T-helper 1 cell (primary cell): ENCODE data around the gene EPB41.
"Not testable (repeated sequence)": the region's sequence is repeated elsewhere in the genome, so short reads cannot be mapped to it uniquely, and the experiment has no call there.

Source experiments
- DNase-seq, 5 donors: peaks; one replicate each; pipeline ENCODE4 v3.0.0-alpha.2; 2012 to 2020

Gene EPB41

DNA sequence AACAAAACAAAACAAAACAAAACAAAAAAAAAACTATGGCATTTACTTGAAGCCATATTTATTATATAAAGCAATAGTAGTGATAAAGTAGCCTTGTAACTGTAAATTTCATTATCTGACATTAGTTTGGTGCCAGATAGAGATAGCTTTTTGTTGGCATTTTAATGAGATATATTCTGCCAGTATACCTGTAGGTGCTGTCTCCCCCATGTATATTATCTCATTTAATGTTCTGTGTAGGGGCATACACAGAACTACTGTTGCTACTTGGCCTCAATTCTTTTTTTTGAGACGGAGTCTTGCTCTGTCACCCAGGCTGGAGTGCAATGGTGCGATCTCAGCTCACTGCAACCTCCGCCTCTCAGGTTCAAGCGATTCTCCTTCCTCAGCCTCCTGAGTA, 141.9 kb downstream of the EPB41 start:
- DNase-seq: no peak

- DNase-seq: no peak
Observed at GRCh38 chr1:29057700-29058099, 143.3 kb downstream of the EPB41 start.

GRCh38 chr1:29062157-29062942, 148.0 kb downstream of the EPB41 start:
- no peak for DNase-seq

GRCh38 chr1:29064064-29064463, 149.7 kb downstream of the EPB41 start:
- no peak for DNase-seq

GRCh38 chr1:29077155-29077554, 162.8 kb downstream of the EPB41 start:
- DNase-seq: no peak

DNA sequence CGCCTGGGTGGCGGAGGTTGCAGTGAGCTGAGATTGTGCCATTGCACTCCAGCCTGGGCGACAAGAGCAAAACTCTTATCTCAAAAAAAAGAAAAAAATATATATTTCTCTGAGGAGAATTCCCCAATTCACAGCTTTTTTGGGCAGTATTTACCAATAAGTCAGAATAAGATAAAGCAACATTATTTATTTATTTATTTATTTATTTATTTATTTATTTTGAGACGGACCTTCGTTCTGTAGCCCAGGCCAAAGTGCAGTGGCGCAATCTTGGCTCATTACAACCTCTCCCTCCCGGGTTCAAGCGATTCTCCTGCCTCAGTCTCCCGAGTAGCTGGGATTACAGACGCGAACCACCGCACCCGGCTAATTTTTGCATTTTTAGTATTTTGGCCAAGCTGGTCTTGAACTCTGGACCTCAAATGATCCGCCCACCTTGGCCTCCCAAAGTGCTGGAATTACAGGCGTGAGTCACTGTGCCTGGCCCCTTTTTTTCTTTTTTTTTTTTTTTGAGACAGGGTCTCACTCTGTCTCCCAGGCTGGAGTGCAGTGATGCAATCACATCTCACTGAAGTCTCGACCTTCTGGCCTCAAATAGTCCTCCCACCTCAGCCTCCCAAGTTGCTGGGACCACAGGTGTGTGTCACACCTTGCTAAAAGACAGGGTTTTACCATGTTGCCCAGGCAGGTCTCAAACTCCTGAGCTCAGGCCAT, 165.7 kb downstream of the EPB41 start:
- not testable (repeated sequence) for DNase-seq

- no peak for DNase-seq
Observed at GRCh38 chr1:29081201-29081600, 166.8 kb downstream of the EPB41 start.

GRCh38 chr1:29082519-29082918, 168.2 kb downstream of the EPB41 start:
- DNase-seq: no peak

DNA sequence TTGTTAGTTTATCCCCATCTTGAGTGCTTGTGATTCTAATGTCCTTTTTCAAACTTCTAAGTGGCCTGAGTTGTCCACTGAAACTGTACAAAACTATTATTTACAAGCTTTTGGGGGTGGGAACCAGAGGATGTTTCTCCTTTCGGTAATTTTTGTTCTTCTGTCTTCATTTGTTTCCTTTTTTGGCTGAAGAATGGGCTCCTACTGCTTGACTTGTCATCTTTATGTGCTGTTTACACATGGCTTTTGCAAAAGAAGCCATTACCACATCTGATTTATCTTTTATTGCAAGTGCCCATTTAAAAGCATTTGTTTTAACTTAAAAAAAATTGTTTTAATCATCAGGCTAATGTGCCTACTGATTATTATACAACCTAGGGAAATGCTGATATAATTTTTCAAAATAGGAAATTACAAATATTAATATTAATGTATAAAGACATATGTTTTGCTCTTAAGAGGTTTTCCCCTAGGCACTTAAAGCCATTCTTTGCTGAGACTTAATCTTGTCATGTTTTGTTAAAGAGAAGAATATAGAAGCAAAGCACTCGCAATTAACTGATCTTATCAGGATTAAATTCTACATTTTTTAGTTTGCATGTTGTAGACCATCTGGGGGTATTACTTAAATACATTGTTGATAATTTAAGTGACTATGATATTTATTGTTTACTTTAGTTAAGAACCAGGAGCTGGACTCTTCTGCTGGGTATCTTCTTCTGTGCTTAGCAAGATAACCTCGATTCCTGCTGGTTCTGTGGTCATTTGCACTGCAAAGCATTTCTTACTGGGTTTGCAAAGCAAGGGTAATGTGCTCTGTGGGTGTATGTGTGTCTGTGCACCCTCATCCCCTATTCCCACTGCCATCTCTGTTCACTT, 169.2 kb downstream of the EPB41 start:
- no peak for DNase-seq

GRCh38 chr1:29084196-29084521, 169.8 kb downstream of the EPB41 start:
- DNase-seq: no peak

DNA sequence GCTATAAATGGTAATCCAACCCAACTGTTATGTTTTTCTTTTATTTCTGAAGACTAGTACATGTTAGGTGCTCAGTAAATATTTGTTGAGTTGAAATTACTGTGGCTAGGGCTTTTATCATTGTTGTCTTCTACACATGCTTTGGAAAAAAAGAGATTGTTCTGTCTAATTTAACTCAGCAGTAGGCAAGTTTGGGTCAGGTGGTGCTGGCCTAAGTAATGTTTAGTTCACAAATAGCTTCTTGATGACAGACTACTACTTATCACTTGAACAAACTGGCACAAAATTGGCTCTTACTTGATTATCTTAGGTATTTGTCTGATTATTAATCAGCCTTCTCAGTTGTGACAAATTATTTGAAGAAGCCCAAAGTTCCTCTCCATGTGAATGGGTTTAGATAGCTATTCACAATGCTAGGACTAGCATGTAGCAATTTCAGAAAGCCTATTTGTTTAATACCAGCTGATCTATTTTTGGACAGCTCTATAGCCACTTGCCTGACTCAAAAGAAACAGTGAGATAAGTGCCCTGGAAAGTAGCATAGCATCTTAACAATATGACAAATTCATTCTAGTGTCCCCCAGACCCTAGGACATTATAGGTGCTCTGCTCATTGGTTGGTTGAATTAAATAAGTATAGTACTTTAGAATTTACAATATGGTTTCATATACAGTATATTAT, 176.7 kb downstream of the EPB41 start:
- DNase-seq: no peak

DNA sequence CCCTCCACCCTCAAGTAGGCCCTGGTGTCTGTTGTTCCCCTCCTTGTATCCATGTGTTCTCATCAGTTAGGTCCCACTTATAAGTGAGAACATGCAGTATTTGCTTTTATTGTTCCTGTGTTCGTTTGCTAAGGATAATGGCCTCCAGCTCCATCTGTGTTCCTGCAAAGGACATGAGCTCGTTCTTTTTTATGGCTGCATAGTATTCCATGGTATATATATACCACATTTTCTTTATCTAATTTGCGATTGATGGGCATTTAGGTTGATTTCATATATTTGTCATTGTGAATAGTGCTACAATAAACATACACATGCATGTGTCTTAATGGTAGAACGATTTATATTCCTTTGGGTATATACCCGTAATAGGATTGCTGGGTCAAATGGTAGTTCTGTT, 178.3 kb downstream of the EPB41 start:
- DNase-seq: not testable (repeated sequence)

- DNase-seq: no peak
Observed at GRCh38 chr1:29094433-29094832, 180.1 kb downstream of the EPB41 start.

DNA sequence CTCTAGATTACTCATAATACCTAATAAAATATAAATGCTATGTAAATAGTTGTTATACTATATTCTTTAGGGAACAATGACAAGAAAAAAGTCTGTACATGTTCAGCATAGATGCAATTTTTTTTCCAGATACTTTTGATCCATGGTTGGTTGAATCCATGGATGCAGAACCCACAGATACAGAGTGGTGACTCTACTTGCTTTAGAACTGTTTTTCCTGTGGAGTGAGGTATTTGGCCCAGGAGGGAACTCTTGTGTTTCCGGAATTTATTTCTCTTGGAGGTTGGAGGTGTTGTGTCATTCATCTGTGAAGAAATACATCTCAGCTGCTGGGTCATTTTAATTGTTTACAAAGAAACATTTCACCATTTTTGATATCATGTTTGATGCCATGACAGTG, 180.6 kb downstream of the EPB41 start:
- no peak for DNase-seq

DNA sequence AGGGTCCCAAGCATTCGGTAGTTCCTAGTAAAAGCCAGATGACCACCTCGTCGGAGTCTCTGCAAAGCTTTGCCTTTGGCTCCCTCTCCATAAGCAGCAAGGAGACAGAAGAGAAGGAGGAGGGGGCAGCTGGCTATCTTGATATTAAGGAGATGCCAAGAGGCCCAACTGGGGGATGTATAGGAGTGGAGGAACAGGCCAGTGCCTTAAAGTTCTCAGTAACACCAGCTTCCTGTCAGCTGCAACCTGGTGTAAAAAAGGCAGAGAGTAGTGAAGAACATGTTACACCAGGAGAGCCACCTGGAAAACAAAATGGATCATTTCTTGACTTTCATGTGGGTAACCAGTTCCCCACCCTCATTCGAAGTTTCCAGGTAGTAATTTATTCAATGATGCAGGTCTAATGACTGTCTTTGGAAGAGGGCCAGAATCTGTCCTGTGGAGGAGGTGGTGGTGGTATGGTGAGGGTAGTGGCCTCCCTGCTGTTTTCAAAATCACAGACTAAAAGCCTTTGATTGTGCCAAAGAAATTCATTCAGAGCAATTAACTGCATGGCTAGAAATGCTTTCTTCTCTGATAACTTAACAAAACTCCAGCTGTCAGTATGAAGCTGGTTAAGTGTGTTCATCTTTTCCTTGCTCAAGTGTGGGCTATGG, 182.0 kb downstream of the EPB41 start:
- no peak for DNase-seq

DNA sequence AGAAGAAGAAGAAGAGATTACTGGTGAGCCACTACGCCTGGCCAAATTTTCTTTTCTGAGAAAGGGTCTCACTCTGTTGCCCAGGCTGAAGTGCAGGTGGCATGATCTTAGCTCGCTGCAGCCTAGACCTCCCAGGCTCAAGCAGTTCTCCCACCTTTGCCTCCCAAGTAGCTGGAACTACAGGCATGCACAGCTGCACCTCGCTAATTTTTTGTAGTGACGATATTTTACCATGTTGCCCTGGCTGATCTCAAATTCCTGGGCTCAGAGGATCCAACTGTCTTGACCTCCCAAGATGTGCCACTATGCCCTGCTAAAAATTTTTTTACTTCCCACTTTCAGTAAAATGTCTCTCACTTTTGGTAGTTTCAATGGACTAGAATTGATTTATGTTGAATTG, 184.9 kb downstream of the EPB41 start:
- DNase-seq: no peak

- DNase-seq: no peak
Observed at GRCh38 chr1:29100487-29100886, 186.1 kb downstream of the EPB41 start.

DNA sequence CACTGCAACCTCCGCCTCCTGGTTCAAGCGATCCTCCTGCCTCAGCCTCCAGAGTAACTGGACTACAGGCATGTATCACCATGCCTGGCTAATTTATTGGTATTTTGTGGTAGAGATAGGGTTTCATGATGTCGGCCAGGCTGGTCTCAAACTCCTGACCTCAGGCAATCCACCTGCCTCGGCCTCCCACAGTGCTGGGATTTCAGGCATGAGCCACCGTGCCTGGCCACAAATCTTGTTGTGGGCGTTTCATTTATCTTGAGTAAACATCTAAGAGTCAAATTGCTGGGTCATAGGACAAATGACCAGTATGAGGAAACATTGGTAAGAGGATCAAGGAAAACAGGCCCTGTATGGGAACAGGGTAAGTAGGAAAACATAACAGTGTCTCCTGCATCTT, 191.5 kb downstream of the EPB41 start:
- no peak for DNase-seq

DNA sequence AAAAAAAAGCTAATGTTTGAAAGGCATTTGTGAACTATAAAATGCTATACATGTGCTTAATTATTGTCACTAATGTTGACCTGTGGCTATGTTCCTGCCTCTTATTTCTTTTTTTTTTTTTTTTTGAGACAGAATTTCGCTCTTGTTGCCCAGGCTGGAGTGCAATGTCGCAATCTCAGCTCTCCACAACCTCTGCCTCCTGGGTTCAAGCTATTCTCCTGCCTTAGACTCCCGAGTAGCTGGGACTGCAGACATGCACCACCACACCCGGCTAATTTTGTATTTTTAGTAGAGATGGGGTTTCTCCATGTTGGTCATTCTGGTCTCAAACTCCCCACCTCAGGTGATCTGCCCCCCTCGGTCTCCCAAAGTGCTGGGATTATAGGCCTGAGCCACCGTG, 193.7 kb downstream of the EPB41 start:
- DNase-seq: not testable (repeated sequence)

- no peak for DNase-seq
Observed at GRCh38 chr1:29112705-29113412, 198.5 kb downstream of the EPB41 start.

DNA sequence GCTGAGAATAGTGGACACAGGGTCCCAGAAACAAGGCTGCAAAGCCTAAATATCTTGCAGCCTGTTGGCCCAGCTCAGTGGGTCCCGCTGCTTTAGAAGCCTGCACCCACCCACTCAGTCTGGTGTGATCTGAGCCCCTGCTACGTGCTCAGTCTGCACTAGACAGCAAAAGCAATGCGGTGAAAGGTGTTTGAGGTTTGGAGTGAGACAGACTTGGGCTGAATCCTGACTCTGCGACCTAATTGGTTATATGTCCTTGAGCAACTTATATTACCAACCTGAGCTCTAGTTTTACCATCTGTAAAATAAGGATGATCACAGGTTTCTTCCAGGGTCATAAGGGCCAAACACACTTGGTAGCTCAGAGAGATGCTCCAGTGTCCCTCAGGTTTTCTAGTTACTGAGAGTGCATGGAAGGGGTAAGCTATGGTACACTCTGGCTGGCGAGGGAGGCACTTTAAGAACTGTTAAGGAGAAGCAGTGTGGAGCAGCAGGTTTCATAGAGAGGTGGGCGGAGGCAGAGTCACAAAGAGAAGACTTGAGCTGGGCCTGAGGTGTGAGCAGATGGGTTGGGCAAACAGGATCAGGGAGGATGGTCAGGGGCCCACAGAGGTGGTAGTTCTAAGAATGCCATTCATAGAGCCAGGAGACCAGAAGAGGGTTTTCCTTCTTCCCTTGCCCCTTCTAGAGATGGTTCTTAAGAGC, 199.2 kb downstream of the EPB41 start:
- DNase-seq: no peak
